Measurements from ENCODE around the gene ALS2CL. TPM values are rescaled to one million over a fixed set of nuclear protein-coding genes. Genes with fewer than 3 reads are reported as not detected.
A peak's percentile ranks its signal among the peaks of the same experiment; 100 is the strongest.

The ALS2CL gene
- polyA plus RNA-seq, 2 of the 4 experiments (the other 2 are of a cell fraction), result 2.3 to 4.0 TPM

GRCh38 chr3:46664188-46664970 lies 29.1 kb downstream of the ALS2CL start:
- ATAC-seq (no peak), FAIRE-seq (no peak), DNase-seq (ENCODE audit: low read depth in 1 of 2, low spot score in 1 of 2) (no peak)
- Histone ChIP-seq H3K4me1 (no peaks in the 10 kb centered on the region), H3K9me3 (no peaks in the 10 kb centered on the region), H3K4me3 (no peak overlapping the region), H3K27ac (no peak overlapping the region), H3K4me2 (no peak overlapping the region)
- TF ChIP-seq FOSL2 (IDR thresholded peaks at IDR 0.05) (no peak), FOSL2 (CRISPR knock-in tag; IDR thresholded peaks at IDR 0.05) (no peak)
- 100% methylated on average over 1 of the region's 6 CpGs for WGBS (ENCODE audit: missing lambda C conversion rate)
- ChIA-PET CTCF (interaction anchor here (1.1 kb wide), 1 partner anchor 176 kb away, joined by 4 read pairs; no protein-coding TSS in a partner anchor), POLR2A (no interaction called here)

- Histone ChIP-seq H3K4me2 (no peak overlapping the region), H3K4me1 (no peaks in the 10 kb centered on the region), H3K27ac (no peak overlapping the region), H3K9me3 (no peaks in the 10 kb centered on the region), H3K4me3 (no peak overlapping the region)
- 69% methylated on average over 7 of the region's 8 CpGs for WGBS (ENCODE audit: missing lambda C conversion rate)
- ChIA-PET CTCF (interaction anchor here (1.1 kb wide), 1 partner anchor 175 kb away, joined by 4 read pairs; no protein-coding TSS in a partner anchor), POLR2A (no interaction called here)
- no peak for FAIRE-seq
- ATAC-seq, result peak in 1 of 2 experiments; percentile 62; a peak in 3 of 6 replicates
- DNase-seq (ENCODE audit: low read depth in 1 of 2, low spot score in 1 of 2), result peak in 1 of 2 experiments; percentile 3
- TF ChIP-seq RAD21 (conservative IDR thresholded peaks at IDR 0.05 in 1 of 2, IDR thresholded peaks at IDR 0.05 in 1 of 2) (peak in 1 of 2 experiments; percentile 31; a peak in 2 of 5 replicates), MAZ (IDR thresholded peaks at IDR 0.05; ENCODE audit: borderline replicate concordance, low read depth, low read length) (no peak), MAFK (IDR thresholded peaks at IDR 0.05; ENCODE audit: partially characterized antibody) (no peak), NFE2L2 (conservative IDR thresholded peaks at IDR 0.05; ENCODE audit: low read length) (no peak), CTCF (IDR thresholded peaks at IDR 0.05) (0 out of 3 replicates have a peak, but pooled peaks have one; percentile 10)
Observed at GRCh38 chr3:46663591-46664135, 29.8 kb downstream of the ALS2CL start.

DNA sequence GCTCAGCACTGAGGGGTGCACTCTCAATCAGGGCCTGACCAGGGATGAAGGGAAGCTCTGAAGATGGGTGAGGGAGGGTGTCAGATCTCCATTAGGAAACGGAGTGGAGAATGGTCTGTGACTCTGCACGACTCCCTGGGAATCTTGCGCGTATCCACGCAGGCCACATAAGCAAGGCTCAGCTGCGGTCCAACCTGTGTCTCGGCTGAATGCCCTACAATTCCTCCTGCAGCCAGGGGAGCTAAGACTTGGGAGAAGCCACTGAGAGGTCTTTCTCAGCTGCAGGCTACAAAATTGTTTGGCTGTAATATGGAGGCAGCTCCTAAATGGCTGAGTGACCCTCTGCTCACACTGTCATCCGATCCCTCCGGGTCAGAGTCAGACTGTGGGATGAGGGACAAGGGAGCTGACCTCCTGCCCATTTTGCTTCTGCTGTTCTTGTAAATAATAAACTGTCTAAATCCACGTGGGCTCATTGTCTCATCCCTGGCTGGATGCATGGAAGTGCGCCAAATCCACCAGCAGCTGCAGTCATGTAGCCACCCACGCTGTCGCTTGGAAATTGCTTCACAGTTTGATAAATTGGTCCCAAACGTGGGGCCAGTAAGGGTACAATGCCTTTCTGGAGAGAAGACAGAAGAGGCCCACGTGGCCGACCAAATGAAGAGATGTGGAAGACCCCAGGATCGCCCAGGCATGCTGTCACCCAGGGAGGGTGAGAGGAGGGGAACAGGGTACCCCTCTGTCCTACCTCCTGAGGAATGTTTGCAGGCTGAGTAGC lies 30.5 kb downstream of the ALS2CL start:
- no peak overlapping the region for H3K27ac ChIP-seq
- no peak overlapping the region for H3K4me3 ChIP-seq
- DNase-seq (ENCODE audit: low read depth in 1 of 2, low spot score in 1 of 2) (no peak), FAIRE-seq (no peak), ATAC-seq (no peak)
- ChIA-PET CTCF (interaction anchor here (0.8 kb wide), 1 partner anchor 36 kb away, joined by 3 read pairs; no protein-coding TSS in a partner anchor), POLR2A (no interaction called here)
- H3K4me2 ChIP-seq, result no peak overlapping the region
- TF ChIP-seq CEBPB (IDR thresholded peaks at IDR 0.05), result no peak
- TF ChIP-seq HOXB13 (CRISPR knock-in tag; IDR thresholded peaks at IDR 0.05; ENCODE audit: low read depth), result no peak
- TF ChIP-seq, protein P1, sequence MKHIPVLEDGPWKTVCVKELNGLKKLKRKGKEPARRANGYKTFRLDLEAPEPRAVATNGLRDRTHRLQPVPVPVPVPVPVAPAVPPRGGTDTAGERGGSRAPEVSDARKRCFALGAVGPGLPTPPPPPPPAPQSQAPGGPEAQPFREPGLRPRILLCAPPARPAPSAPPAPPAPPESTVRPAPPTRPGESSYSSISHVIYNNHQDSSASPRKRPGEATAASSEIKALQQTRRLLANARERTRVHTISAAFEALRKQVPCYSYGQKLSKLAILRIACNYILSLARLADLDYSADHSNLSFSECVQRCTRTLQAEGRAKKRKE (CRISPR knock-in tag; IDR thresholded peaks at IDR 0.05; ENCODE audit: low read depth), result no peak
- no peak for TF ChIP-seq RARB (CRISPR knock-in tag; IDR thresholded peaks at IDR 0.05)
- no peak for TF ChIP-seq TFCP2L1 (CRISPR knock-in tag; IDR thresholded peaks at IDR 0.05)
- no peak for TF ChIP-seq ESRRA (IDR thresholded peaks at IDR 0.05; ENCODE audit: borderline replicate concordance, low read length)
- WGBS (ENCODE audit: missing lambda C conversion rate), result 60% methylated on average over 13 of the region's 17 CpGs
- H3K4me1 ChIP-seq, result no peaks in the 10 kb centered on the region
- no peaks in the 10 kb centered on the region for H3K9me3 ChIP-seq
